Chondrocyte (in vitro differentiated cells): ENCODE results near the gene POU4F1. TPM values are rescaled to one million over a fixed set of nuclear protein-coding genes. Genes with fewer than 3 reads are reported as not detected.

Experiments
- DNase-seq: peaks from one replicate; pipeline ENCODE4 v3.0.0; 2021; ENCODE audit warnings: mixed read lengths, low spot score
- H3K27ac Mint-ChIP-seq: one replicate; pipeline ENCODE4 v1.8.0; 2021; ENCODE audit warnings: mild to moderate bottlenecking, moderate library complexity, mixed read lengths; ENCODE audit not compliant: unreplicated experiment
- H3K27me3 Mint-ChIP-seq: 2 replicates; pipeline ENCODE4 v1.8.0; 2021; ENCODE audit warnings: low read depth, mixed read lengths
- H3K36me3 Mint-ChIP-seq: 2 replicates; pipeline ENCODE4 v1.8.0; 2021; ENCODE audit warnings: low read depth, mixed read lengths
- H3K4me1 Mint-ChIP-seq: 2 replicates; pipeline ENCODE4 v1.8.0; 2021; ENCODE audit warnings: low read depth, mild to moderate bottlenecking, mixed read lengths
- H3K4me3 Mint-ChIP-seq: one replicate; pipeline ENCODE4 v1.8.0; 2021; ENCODE audit warnings: mild to moderate bottlenecking, moderate library complexity, mixed read lengths; ENCODE audit not compliant: unreplicated experiment
- H3K9me3 Mint-ChIP-seq: 2 replicates; pipeline ENCODE4 v1.8.0; 2021; ENCODE audit warnings: low read depth, mixed read lengths
- CTCF ChIP-seq: fragments of 200-600 bp; sonication (generic); IDR thresholded peaks from 2 replicates; pipeline ENCODE4 v1.5.0; 2021; ENCODE audit warnings: antibody characterized with exemption, mild to moderate bottlenecking, moderate library complexity
- total RNA-seq: library from RNA; stranded (reverse); gene quantifications from 3 replicates; pipeline ENCODE4 v1.2.1, GENCODE V29; 2021

Gene POU4F1
- total RNA-seq, 1 donor from 2014 or later = not detected

GRCh38 chr13:78607409-78608251 is 4.3 kb upstream of the POU4F1 start:
- TF ChIP-seq CTCF = no peak
- DNase-seq = peak; percentile 83
- Mint-ChIP-seq H3K27ac (no peak overlapping the region), H3K4me3 (no peak overlapping the region), H3K27me3 (peaks cover 81% of the 10 kb centered on the region), H3K9me3 (no peaks in the 10 kb centered on the region), H3K4me1 (peaks cover 31% of the 10 kb centered on the region), H3K36me3 (peaks cover 4% of the 10 kb centered on the region)

DNA sequence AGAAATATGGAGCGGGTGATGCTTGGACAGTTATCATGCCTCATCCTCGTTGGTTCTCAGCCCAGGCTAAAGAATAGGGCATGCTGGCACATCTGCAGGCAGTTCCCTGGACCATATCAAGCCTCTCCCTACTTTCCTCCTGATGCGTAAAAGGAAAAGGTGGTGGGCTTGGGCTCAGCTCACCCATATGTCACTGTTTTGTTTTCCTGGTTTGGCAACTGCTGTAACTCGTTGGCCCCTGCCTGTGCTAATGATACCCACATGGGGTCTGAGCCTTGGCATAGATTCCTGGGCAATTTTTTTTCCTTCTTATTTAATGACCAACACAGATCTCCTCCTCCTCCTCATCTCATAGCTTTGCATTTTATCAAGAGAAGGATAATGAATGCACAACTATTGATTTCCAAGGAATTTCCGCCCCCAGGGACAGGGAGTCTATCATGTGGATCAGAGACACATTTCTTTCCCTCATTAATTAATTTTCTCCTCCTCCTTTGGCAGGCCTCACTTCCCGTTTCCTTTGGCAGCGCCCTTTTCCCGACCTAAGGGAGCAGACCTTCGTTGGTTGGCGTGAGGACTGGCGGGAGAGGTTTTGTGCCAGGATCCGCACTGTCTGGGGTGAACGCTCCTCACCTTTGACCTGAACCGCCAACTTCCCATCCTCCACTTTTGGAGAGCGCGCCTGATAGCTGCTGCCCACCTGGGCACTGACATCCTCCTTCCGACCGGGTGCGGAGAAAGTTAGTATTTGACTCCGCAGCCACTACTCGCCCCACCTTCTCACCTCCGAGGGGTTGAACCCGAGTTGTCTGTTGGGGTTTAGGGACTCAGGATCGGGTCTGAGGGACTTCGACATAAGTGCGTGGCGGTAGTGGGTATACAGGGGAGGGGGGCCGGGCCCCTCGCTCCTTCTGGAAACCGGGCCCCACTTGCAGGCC is 3.4 kb upstream of the POU4F1 start:
- Mint-ChIP-seq H3K4me3 (no peak overlapping the region), H3K4me1 (peaks cover 36% of the 10 kb centered on the region), H3K36me3 (peaks cover 6% of the 10 kb centered on the region), H3K27ac (no peak overlapping the region), H3K27me3 (peaks cover 83% of the 10 kb centered on the region), H3K9me3 (no peaks in the 10 kb centered on the region)
- no peak for TF ChIP-seq CTCF
- DNase-seq = no peak

DNA sequence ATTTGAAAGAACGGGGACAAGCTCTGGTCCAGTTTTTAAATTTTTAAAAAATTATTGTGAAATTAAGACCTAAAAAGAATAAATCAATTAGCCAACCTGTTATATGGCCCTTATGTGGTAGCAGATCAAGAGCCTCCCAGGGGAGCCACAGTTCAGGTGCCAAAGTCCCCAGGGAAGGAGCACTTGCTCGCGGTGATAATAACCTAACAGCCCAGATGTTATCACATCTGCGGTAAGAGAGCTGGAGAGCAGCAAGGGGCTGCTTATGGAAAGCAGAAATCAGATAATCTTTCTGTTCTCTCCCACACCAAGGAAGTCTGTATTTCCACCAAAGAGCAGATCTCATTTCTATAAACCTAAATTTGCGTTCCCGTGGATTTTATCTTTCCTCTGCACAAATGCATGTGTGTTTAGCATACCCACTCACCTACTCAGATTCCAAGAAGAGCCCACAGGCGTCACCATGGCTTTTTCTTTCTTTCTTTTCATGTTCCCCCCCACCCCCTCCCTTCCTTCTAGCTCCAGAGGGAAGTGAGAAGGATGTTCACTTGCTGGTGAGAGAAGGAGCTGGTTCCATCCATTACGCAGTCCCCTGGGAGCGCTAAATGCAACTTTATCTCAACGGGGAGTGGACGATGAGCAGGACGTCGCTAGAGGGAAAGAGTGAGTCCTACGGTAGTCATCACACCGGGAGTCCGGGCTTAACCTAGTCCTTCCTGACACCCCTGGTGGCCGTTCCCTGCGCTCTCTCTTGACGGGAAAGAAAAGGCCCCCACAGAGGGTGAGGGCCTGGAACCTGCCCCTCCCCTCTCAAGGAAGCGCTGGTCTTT is 1.6 kb upstream of the POU4F1 start:
- Mint-ChIP-seq H3K36me3 (peaks cover 8% of the 10 kb centered on the region), H3K4me1 (peaks cover 39% of the 10 kb centered on the region), H3K27ac (no peak overlapping the region), H3K4me3 (no peak overlapping the region), H3K9me3 (no peaks in the 10 kb centered on the region), H3K27me3 (peaks cover 83% of the 10 kb centered on the region)
- DNase-seq = no peak
- no peak for TF ChIP-seq CTCF

DNA sequence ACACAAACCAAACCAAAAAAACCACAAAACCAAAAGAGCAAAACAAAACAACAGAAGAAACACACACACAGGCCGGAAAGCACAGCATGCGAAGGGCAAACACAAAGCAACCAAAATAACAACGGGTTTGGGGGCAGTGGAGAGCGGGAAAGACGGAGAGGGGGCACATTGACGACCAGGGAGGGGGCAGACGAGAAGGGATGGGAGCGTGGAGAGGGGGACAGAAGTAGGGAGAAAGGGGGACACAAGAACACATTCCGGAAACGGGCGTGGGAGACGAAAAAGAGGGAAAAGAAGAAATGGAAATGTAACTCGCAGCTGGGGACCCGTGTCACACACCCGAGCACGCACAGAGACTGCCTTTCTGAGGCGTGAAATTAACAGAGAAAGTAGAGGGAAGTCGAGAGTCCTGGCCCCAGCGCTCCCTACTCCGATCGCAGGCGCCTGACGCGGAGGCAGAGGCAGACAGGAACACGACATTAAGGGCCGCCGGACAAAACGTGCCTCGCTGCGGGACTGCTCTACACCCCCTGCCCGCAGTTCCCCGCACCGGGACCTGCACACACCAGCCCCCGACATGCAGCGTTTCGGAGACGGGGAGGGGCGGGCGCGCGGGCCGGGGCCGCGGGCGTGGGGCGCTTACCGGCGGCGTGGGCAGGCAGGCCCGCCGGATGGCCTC is 652 bp downstream of the POU4F1 start:
- peaks cover 81% of the 10 kb centered on the region for H3K27me3 Mint-ChIP-seq
- peak overlapping the region; percentile 60 for H3K4me3 Mint-ChIP-seq
- H3K27ac Mint-ChIP-seq = no peak overlapping the region
- peak; percentile 83 for DNase-seq
- H3K4me1 Mint-ChIP-seq = peaks cover 18% of the 10 kb centered on the region
- H3K9me3 Mint-ChIP-seq = no peaks in the 10 kb centered on the region
- no peak for TF ChIP-seq CTCF
- peaks cover 8% of the 10 kb centered on the region for H3K36me3 Mint-ChIP-seq
